ENCODE measurements around the gene P3R3URF. TPM values are rescaled to one million over a fixed set of nuclear protein-coding genes. Genes with fewer than 3 reads are reported as not detected.

P3R3URF gene
- polyA plus RNA-seq, 2 donors = not detected

DNA sequence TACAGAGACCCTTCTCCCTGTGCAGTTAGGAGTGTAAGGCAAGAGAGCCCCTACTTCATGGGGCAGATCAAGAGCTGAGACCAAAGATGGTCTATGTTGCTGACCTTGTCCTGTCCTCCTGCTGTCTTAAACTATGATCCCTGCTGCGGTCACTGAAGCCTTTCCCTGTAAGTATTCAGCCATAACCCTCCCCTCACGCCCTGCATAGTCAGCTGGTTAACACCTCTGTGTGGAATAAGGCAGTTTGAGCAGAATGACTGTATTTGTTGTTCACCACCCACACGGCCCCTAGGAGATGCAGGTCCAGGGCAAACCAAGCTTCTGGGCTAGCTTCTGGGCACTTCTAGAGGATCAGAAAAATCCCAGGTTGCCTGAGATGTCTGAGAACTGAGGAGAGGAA lies 1.0 kb downstream of the P3R3URF start:
- Histone ChIP-seq H3K4me3 (ENCODE audit: low read depth in 1 of 2, low read length in 2 of 2) (no peak overlapping the region), H3K9me3 (ENCODE audit: control insufficient read depth in 2 of 2, insufficient read depth in 1 of 2, low read depth in 1 of 2, low read length in 1 of 2) (no peaks in the 10 kb centered on the region), H3K27ac (ENCODE audit: low read depth in 2 of 2, low read length in 1 of 2) (peak overlapping the region; percentile 56 to 77), H3K36me3 (ENCODE audit: control insufficient read depth in 2 of 2, insufficient read depth in 2 of 2, low read length in 1 of 2) (no peaks in the 10 kb centered on the region), H3K4me1 (ENCODE audit: control insufficient read depth in 2 of 2, insufficient read depth in 2 of 2, low read length in 1 of 2) (peaks cover 6 to 29% of the 10 kb centered on the region in 2 donors), H3K27me3 (ENCODE audit: control insufficient read depth in 1 of 2, insufficient read depth in 2 of 2, low read length in 2 of 2) (no peaks in the 10 kb centered on the region)
- 56 to 65% methylated on average over 3 of the region's 3 CpGs for WGBS, 2 donors

- WGBS, 2 donors = 31 to 48% methylated on average over 11 of the region's 11 CpGs
- no peaks in the 10 kb centered on the region for H3K9me3 ChIP-seq (ENCODE audit: control insufficient read depth in 2 of 2, insufficient read depth in 1 of 2, low read depth in 1 of 2, low read length in 1 of 2)
- peak within 1 kb of the TSS; percentile 77 to 80 for H3K27ac ChIP-seq (ENCODE audit: low read depth in 2 of 2, low read length in 1 of 2)
- H3K36me3 ChIP-seq (ENCODE audit: control insufficient read depth in 2 of 2, insufficient read depth in 2 of 2, low read length in 1 of 2) = no peaks in the 10 kb centered on the region
- H3K27me3 ChIP-seq (ENCODE audit: control insufficient read depth in 1 of 2, insufficient read depth in 2 of 2, low read length in 2 of 2) = no peaks in the 10 kb centered on the region
- H3K4me1 ChIP-seq (ENCODE audit: control insufficient read depth in 2 of 2, insufficient read depth in 2 of 2, low read length in 1 of 2) = peaks cover 6 to 27% of the 10 kb centered on the region in 2 donors
- H3K4me3 ChIP-seq (ENCODE audit: low read depth in 1 of 2, low read length in 2 of 2) = no peak within 1 kb of the TSS
Measured at GRCh38 chr1:46174448-46175231, 1.6 kb downstream of the P3R3URF start, which contains the start of gene TSPAN1. TSPAN1 (plus strand) TSS chr1:46175087; CDS start chr1:46181108, 6,021 bp downstream.

DNA sequence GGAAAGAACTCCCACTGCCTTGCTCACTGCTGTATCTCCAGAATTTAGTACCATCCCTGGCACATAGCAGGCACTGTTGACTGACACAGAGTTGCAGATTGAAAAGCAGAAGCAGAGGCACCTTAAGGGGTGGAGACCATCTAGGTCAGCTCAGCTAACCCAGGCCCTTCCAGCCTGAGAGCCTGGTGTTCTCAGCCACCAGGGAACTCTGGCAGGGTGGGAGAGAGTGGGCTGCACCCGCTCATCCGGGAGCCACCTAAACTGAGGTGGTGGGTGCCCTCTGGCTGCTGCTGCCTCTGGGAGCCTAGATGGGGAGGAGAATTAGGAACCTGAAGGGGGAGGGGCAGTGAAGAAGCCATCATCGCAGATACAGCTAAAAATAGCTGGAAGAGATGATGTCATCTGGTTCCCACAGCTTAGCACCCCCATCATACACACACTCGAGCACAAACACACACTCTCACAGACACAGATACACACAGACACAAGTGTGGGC lies 2.9 kb downstream of the P3R3URF start:
- H3K4me1 ChIP-seq (ENCODE audit: control insufficient read depth in 2 of 2, insufficient read depth in 2 of 2, low read length in 1 of 2) = peaks cover 6 to 27% of the 10 kb centered on the region in 2 donors
- H3K27me3 ChIP-seq (ENCODE audit: control insufficient read depth in 1 of 2, insufficient read depth in 2 of 2, low read length in 2 of 2) = no peaks in the 10 kb centered on the region
- 37 to 40% methylated on average over 4 of the region's 4 CpGs for WGBS, 2 donors
- no peak overlapping the region for H3K4me3 ChIP-seq (ENCODE audit: low read depth in 1 of 2, low read length in 2 of 2)
- H3K27ac ChIP-seq (ENCODE audit: low read depth in 2 of 2, low read length in 1 of 2) = peak overlapping the region in 1 of 2 donors; percentile 37
- no peaks in the 10 kb centered on the region for H3K36me3 ChIP-seq (ENCODE audit: control insufficient read depth in 2 of 2, insufficient read depth in 2 of 2, low read length in 1 of 2)
- no peaks in the 10 kb centered on the region for H3K9me3 ChIP-seq (ENCODE audit: control insufficient read depth in 2 of 2, insufficient read depth in 1 of 2, low read depth in 1 of 2, low read length in 1 of 2)

DNA sequence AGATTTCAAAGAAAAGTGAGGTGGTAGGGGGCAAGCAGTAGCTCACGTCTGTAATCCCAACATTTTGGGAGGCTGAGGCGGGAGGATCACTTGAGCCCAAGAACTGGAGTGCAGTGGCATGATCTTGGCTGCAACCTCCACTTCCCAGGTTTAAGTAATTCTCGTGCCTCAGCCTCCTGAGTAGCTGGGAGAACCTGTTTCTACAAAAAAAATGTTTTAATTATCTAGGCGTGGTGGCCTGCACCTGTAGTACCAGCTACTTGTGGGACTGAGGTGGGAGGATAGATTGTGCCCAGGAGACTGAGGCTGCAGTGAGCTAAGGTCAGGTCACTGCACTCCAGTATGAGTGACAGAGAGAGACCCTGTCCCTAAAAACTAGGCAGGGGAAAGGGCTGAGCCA lies 4.0 kb downstream of the P3R3URF start:
- no peak overlapping the region for H3K4me3 ChIP-seq (ENCODE audit: low read depth in 1 of 2, low read length in 2 of 2)
- H3K27ac ChIP-seq (ENCODE audit: low read depth in 2 of 2, low read length in 1 of 2) = peak overlapping the region in 1 of 2 donors; percentile 44
- H3K27me3 ChIP-seq (ENCODE audit: control insufficient read depth in 1 of 2, insufficient read depth in 2 of 2, low read length in 2 of 2) = no peaks in the 10 kb centered on the region
- no peaks in the 10 kb centered on the region for H3K36me3 ChIP-seq (ENCODE audit: control insufficient read depth in 2 of 2, insufficient read depth in 2 of 2, low read length in 1 of 2)
- WGBS, 2 donors = 62 to 77% methylated on average over 4 of the region's 4 CpGs
- peaks cover 6 to 27% of the 10 kb centered on the region in 2 donors for H3K4me1 ChIP-seq (ENCODE audit: control insufficient read depth in 2 of 2, insufficient read depth in 2 of 2, low read length in 1 of 2)
- H3K9me3 ChIP-seq (ENCODE audit: control insufficient read depth in 2 of 2, insufficient read depth in 1 of 2, low read depth in 1 of 2, low read length in 1 of 2) = no peaks in the 10 kb centered on the region

DNA sequence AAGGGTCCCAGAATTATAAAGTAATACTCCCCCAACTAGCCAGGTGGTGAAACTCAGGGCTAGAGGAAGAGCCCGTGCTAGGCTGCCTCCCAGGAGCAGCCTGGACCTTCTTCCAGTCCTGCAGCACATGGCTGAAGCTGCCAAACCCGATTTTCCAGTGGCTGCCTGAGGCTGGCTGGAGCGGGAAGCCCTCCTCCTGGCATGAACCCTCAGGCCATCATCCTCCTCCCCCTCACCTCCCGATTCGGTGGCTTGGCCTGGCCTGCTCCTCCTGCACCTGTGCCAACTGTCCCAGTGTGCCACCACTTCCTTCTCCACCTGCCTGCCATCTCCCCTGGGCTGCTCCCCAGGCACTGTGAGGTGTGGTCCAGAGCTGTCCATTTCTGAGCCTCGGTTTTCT lies 4.4 kb downstream of the P3R3URF start:
- H3K27ac ChIP-seq (ENCODE audit: low read depth in 2 of 2, low read length in 1 of 2) = peak overlapping the region in 1 of 2 donors; percentile 44
- no peaks in the 10 kb centered on the region for H3K9me3 ChIP-seq (ENCODE audit: control insufficient read depth in 2 of 2, insufficient read depth in 1 of 2, low read depth in 1 of 2, low read length in 1 of 2)
- no peaks in the 10 kb centered on the region for H3K36me3 ChIP-seq (ENCODE audit: control insufficient read depth in 2 of 2, insufficient read depth in 2 of 2, low read length in 1 of 2)
- 30 to 35% methylated on average over 6 of the region's 6 CpGs for WGBS, 2 donors
- H3K4me3 ChIP-seq (ENCODE audit: low read depth in 1 of 2, low read length in 2 of 2) = no peak overlapping the region
- H3K27me3 ChIP-seq (ENCODE audit: control insufficient read depth in 1 of 2, insufficient read depth in 2 of 2, low read length in 2 of 2) = no peaks in the 10 kb centered on the region
- H3K4me1 ChIP-seq (ENCODE audit: control insufficient read depth in 2 of 2, insufficient read depth in 2 of 2, low read length in 1 of 2) = peaks cover 6 to 27% of the 10 kb centered on the region in 2 donors

DNA sequence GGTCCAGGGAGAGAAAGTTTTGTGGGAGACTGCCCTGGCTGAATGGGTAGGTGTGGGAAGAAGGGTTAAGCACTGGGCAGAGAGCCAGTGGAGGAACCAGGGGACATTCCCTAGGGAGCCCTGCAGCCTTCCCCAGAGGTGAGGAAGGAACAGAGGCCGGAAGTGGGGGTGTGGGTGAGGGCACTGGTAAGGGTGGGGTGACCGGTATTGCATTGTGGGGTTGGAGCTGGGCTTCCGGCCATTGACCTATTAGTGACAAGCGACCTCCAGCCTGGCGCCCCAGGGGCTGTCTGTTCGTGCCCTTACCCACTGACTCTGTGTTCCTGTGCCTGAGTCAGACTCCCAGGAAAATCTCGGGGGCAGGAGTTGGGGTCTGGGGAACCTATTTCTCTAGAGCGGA lies 4.9 kb downstream of the P3R3URF start:
- Histone ChIP-seq H3K4me3 (ENCODE audit: low read depth in 1 of 2, low read length in 2 of 2) (no peak overlapping the region), H3K27me3 (ENCODE audit: control insufficient read depth in 1 of 2, insufficient read depth in 2 of 2, low read length in 2 of 2) (no peaks in the 10 kb centered on the region), H3K27ac (ENCODE audit: low read depth in 2 of 2, low read length in 1 of 2) (peak overlapping the region in 1 of 2 donors; percentile 44), H3K9me3 (ENCODE audit: control insufficient read depth in 2 of 2, insufficient read depth in 1 of 2, low read depth in 1 of 2, low read length in 1 of 2) (no peaks in the 10 kb centered on the region), H3K4me1 (ENCODE audit: control insufficient read depth in 2 of 2, insufficient read depth in 2 of 2, low read length in 1 of 2) (peaks cover 6 to 30% of the 10 kb centered on the region in 2 donors), H3K36me3 (ENCODE audit: control insufficient read depth in 2 of 2, insufficient read depth in 2 of 2, low read length in 1 of 2) (no peaks in the 10 kb centered on the region)
- WGBS, 2 donors = 69 to 74% methylated on average over 8 of the region's 8 CpGs

DNA sequence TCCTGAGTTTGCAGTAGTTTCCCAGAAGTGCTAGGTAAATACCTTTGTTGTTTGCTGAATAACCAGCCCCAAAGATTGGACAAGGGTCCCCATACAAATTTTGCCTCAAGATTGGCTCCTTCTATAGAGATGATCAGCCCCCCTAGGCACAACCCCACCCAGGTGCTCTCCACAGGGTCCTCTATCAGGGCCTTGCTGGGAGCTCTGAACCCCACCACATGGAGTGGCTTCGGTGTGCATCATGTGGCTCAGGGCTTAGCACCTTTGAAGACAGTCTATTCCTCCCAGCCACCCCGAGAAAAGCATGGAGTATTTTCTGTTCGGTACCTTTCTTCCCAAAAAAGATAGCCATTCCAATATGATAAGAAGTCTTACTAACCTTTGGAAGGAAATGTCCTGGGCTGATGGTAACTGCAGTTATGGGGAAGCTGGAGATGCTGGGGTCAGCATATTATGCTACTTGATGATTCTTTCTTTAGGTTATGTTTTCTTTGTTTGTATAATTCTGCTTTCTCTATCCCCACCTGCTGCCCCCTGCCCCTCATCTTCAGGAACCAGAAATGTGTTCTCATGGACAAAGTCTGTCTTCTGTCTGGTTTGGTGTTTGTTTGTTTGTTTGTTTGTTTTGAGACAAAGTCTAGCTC lies 6.4 kb downstream of the P3R3URF start:
- Histone ChIP-seq H3K36me3 (ENCODE audit: control insufficient read depth in 2 of 2, insufficient read depth in 2 of 2, low read length in 1 of 2) (no peaks in the 10 kb centered on the region), H3K9me3 (ENCODE audit: control insufficient read depth in 2 of 2, insufficient read depth in 1 of 2, low read depth in 1 of 2, low read length in 1 of 2) (no peaks in the 10 kb centered on the region), H3K27me3 (ENCODE audit: control insufficient read depth in 1 of 2, insufficient read depth in 2 of 2, low read length in 2 of 2) (no peaks in the 10 kb centered on the region), H3K27ac (ENCODE audit: low read depth in 2 of 2, low read length in 1 of 2) (no peak overlapping the region), H3K4me3 (ENCODE audit: low read depth in 1 of 2, low read length in 2 of 2) (no peak overlapping the region), H3K4me1 (ENCODE audit: control insufficient read depth in 2 of 2, insufficient read depth in 2 of 2, low read length in 1 of 2) (peaks cover 6 to 27% of the 10 kb centered on the region in 2 donors)
- 93 to 95% methylated on average over 3 of the region's 3 CpGs for WGBS, 2 donors

GRCh38 chr1:46168477-46168876 lies 7.8 kb downstream of the P3R3URF start:
- no peaks in the 10 kb centered on the region for H3K27me3 ChIP-seq (ENCODE audit: control insufficient read depth in 1 of 2, insufficient read depth in 2 of 2, low read length in 2 of 2)
- no peaks in the 10 kb centered on the region for H3K36me3 ChIP-seq (ENCODE audit: control insufficient read depth in 2 of 2, insufficient read depth in 2 of 2, low read length in 1 of 2)
- H3K4me1 ChIP-seq (ENCODE audit: control insufficient read depth in 2 of 2, insufficient read depth in 2 of 2, low read length in 1 of 2) = peaks cover 3 to 15% of the 10 kb centered on the region in 2 donors
- no peaks in the 10 kb centered on the region for H3K9me3 ChIP-seq (ENCODE audit: control insufficient read depth in 2 of 2, insufficient read depth in 1 of 2, low read depth in 1 of 2, low read length in 1 of 2)
- H3K4me3 ChIP-seq (ENCODE audit: low read depth in 1 of 2, low read length in 2 of 2) = no peak overlapping the region
- 71 to 76% methylated on average over 1 of the region's 1 CpG for WGBS, 2 donors
- no peak overlapping the region for H3K27ac ChIP-seq (ENCODE audit: low read depth in 2 of 2, low read length in 1 of 2)

GRCh38 chr1:46166521-46167462 lies 9.5 kb downstream of the P3R3URF start:
- H3K27ac ChIP-seq (ENCODE audit: low read depth in 2 of 2, low read length in 1 of 2) = peak overlapping the region; percentile 65 to 67
- WGBS, 2 donors = 11 to 13% methylated on average over 47 of the region's 47 CpGs
- peak overlapping the region; percentile 52 to 54 for H3K4me3 ChIP-seq (ENCODE audit: low read depth in 1 of 2, low read length in 2 of 2)

More at GRCh38 chr1:46166521-46167462, 9.5 kb downstream of the P3R3URF start:
- Histone ChIP-seq H3K36me3 (ENCODE audit: control insufficient read depth in 2 of 2, insufficient read depth in 2 of 2, low read length in 1 of 2) (no peaks in the 10 kb centered on the region), H3K4me1 (ENCODE audit: control insufficient read depth in 2 of 2, insufficient read depth in 2 of 2, low read length in 1 of 2) (peaks cover 0 to 10% of the 10 kb centered on the region in 2 donors), H3K27me3 (ENCODE audit: control insufficient read depth in 1 of 2, insufficient read depth in 2 of 2, low read length in 2 of 2) (no peaks in the 10 kb centered on the region), H3K9me3 (ENCODE audit: control insufficient read depth in 2 of 2, insufficient read depth in 1 of 2, low read depth in 1 of 2, low read length in 1 of 2) (no peaks in the 10 kb centered on the region)

Measured in esophagus (tissue), 2 donors.